ENCODE results near the gene CLPTM1. TPM values are rescaled to one million over a fixed set of nuclear protein-coding genes. Genes with fewer than 3 reads are reported as not detected.
A peak's percentile ranks its signal among the peaks of the same experiment; 100 is the strongest.
"Not testable (repeated sequence)": the region's sequence is repeated elsewhere in the genome, so short reads cannot be mapped to it uniquely, and the experiment has no call there.

The CLPTM1 gene
- 39.6 and 56.3 TPM in 2 replicates for total RNA-seq

GRCh38 chr19:44954649-44955504, at the start of gene CLPTM1:
Gene CLPTM1 (plus strand): TSS chr19:44955380. CDS start chr19:44955396, 16 bp downstream.
- no peak for TF ChIP-seq CTCF (conservative IDR thresholded peaks at IDR 0.05; ENCODE audit: low read depth, low read length)
- H3K4me3 ChIP-seq (ENCODE audit: low read depth, low read length), result peak within 1 kb of the TSS; percentile 75
- DNase-seq (ENCODE audit: low read depth), result peak; percentile 89

GRCh38 chr19:44905437-44906160, 49.6 kb upstream of the CLPTM1 start, which contains the start of gene APOE:
Gene APOE (plus strand): TSS chr19:44905796. CDS start chr19:44906625, 829 bp downstream.
- H3K4me3 ChIP-seq (ENCODE audit: low read depth, low read length), result peak within 1 kb of the TSS; percentile 60
- no peak for DNase-seq (ENCODE audit: low read depth)
- TF ChIP-seq CTCF (conservative IDR thresholded peaks at IDR 0.05; ENCODE audit: low read depth, low read length), result no peak

- no peak for DNase-seq (ENCODE audit: low read depth)
- no peak for TF ChIP-seq CTCF (conservative IDR thresholded peaks at IDR 0.05; ENCODE audit: low read depth, low read length)
- no peak overlapping the region for H3K4me3 ChIP-seq (ENCODE audit: low read depth, low read length)
Measured at GRCh38 chr19:44907613-44908012, 47.6 kb upstream of the CLPTM1 start.

GRCh38 chr19:44908074-44908835, 46.9 kb upstream of the CLPTM1 start:
- no peak for DNase-seq (ENCODE audit: low read depth)
- no peak for TF ChIP-seq CTCF (conservative IDR thresholded peaks at IDR 0.05; ENCODE audit: low read depth, low read length)
- no peak overlapping the region for H3K4me3 ChIP-seq (ENCODE audit: low read depth, low read length)

GRCh38 chr19:44908836-44909261, 46.3 kb upstream of the CLPTM1 start:
- no peak overlapping the region for H3K4me3 ChIP-seq (ENCODE audit: low read depth, low read length)
- no peak for TF ChIP-seq CTCF (conservative IDR thresholded peaks at IDR 0.05; ENCODE audit: low read depth, low read length)
- DNase-seq (ENCODE audit: low read depth), result no peak

GRCh38 chr19:44909775-44910174, 45.4 kb upstream of the CLPTM1 start:
- H3K4me3 ChIP-seq (ENCODE audit: low read depth, low read length), result no peak overlapping the region
- TF ChIP-seq CTCF (conservative IDR thresholded peaks at IDR 0.05; ENCODE audit: low read depth, low read length), result no peak
- DNase-seq (ENCODE audit: low read depth), result no peak

- not testable (repeated sequence) for DNase-seq (ENCODE audit: low read depth); H3K4me3 ChIP-seq (ENCODE audit: low read depth, low read length)
Measured at GRCh38 chr19:44911896-44912295, 43.3 kb upstream of the CLPTM1 start.
